AG04449 (cell line): ENCODE data around the gene MED14.

Experiments
- CTCF ChIA-PET: fragments of 350-600 bp; formaldehyde crosslinking; extraction: SDS; loops from one replicate; lab custom pipeline; 2021; ENCODE audit warnings: antibody characterized with exemption; lab: Yijun Ruan, JAX
- POLR2A ChIA-PET: fragments of 400-600, 350-600 bp; formaldehyde crosslinking; extraction: SDS; loops from one replicate; lab custom pipeline; 2020; ENCODE audit warnings: antibody characterized with exemption, inconsistent platforms; lab: Yijun Ruan, JAX
- DNase-seq: peaks from one replicate; pipeline ENCODE4 v3.0.0-alpha.2; 2010; ENCODE audit warnings: low read depth, low spot score
- H3K4me3 ChIP-seq: 2 replicates; pipeline ENCODE4 v1.5.1; 2011; ENCODE audit warnings: low read depth, mild to moderate bottlenecking, control low read depth, low read length
- CTCF ChIP-seq: IDR thresholded peaks from one replicate; pipeline ENCODE4 v1.5.1; 2011; ENCODE audit warnings: mild to moderate bottlenecking, moderate library complexity, low read length, control low read depth, inconsistent platforms; ENCODE audit not compliant: insufficient read depth; ENCODE audit errors: missing control alignments

The MED14 gene

GRCh38 chrX:40705658-40706312 lies 29.6 kb downstream of the MED14 start:
- TF ChIP-seq CTCF: no peak
- ChIA-PET POLR2A (no interaction called here), CTCF (no interaction called here)
- DNase-seq: no peak
- no peak overlapping the region for H3K4me3 ChIP-seq

GRCh38 chrX:40700640-40701342 lies 34.6 kb downstream of the MED14 start:
- CTCF ChIA-PET: no interaction called here
- no peak overlapping the region for H3K4me3 ChIP-seq
- DNase-seq: no peak
- no peak for TF ChIP-seq CTCF
- POLR2A ChIA-PET: no interaction called here

- DNase-seq: no peak
- no peak overlapping the region for H3K4me3 ChIP-seq
- POLR2A ChIA-PET: no interaction called here
- CTCF ChIA-PET: no interaction called here
- TF ChIP-seq CTCF: no peak
Observed at GRCh38 chrX:40698851-40699250, 36.5 kb downstream of the MED14 start.

GRCh38 chrX:40694802-40695201 lies 40.5 kb downstream of the MED14 start:
- CTCF ChIA-PET: interaction anchor here (0.9 kb wide), 1 partner anchor 43 kb away, joined by 3 read pairs; no protein-coding TSS in a partner anchor
- POLR2A ChIA-PET: no interaction called here
- no peak overlapping the region for H3K4me3 ChIP-seq
- no peak for TF ChIP-seq CTCF
- DNase-seq: no peak

- ChIA-PET CTCF (interaction anchor here (1.1 kb wide), 1 partner anchor 105 kb away, joined by 4 read pairs; no protein-coding TSS in a partner anchor), POLR2A (no interaction called here)
- TF ChIP-seq CTCF: no peak
Observed at GRCh38 chrX:40688929-40689328, 46.4 kb downstream of the MED14 start.

GRCh38 chrX:40687169-40687568 lies 48.2 kb downstream of the MED14 start:
- CTCF ChIA-PET: no interaction called here
- DNase-seq: no peak
- POLR2A ChIA-PET: interaction anchor here (0.7 kb wide), 1 partner anchor 107 kb away, joined by 3 read pairs; no protein-coding TSS in a partner anchor
- H3K4me3 ChIP-seq: no peak overlapping the region
- no peak for TF ChIP-seq CTCF

More at GRCh38 chrX:40688929-40689328, 46.4 kb downstream of the MED14 start:
- no peak overlapping the region for H3K4me3 ChIP-seq
- DNase-seq: no peak
